ENCODE data around the gene USP20. TPM values are rescaled to one million over a fixed set of nuclear protein-coding genes. Genes with fewer than 3 reads are reported as not detected.

USP20 gene
- total and polyA plus RNA-seq, 4 donors: 8.2 to 19.8 (median 10.3) TPM

DNA sequence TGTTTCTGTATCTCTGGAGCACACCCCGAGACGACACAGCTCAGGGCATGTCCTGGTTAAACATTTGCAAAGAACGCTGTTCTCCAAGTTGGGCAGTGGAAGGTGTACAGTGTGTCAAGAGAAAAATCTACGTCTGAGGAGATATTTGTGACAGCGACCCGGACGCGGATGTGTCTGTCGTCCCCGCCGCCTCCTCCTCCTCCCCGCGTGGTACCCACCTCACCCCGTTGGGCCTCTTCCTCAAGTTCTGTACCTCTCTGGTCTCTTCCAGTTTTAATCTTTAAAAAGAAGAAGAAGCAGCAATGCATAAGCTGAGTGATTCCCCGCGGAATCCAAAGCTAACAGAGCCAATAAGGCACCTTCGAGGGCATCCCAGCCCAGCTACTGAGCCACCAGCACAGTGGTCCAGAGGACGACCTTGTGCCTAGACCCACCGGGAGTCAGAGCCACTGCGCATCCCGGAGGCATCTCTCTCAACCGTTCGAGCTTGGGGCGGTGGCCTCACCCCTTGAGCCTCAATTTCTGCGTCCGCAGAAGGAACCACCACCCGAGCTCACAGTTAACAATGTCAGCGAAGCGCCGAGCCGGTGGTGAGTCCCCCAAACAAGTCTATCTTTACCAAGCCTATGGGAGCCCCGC lies 650 bp upstream of the USP20 start:
- DNase-seq (ENCODE audit: low spot score): peak; percentile 54
- Histone ChIP-seq H3K4me1 (ENCODE audit: control insufficient read depth in 4 of 4, insufficient read depth in 4 of 4, low read length in 3 of 4) (peaks cover 0 to 24% (median 19%) of the 10 kb centered on the region in 4 donors), H3K9ac (ENCODE audit: low read depth in 1 of 2, low read length in 2 of 2) (peak overlapping the region; percentile 33 to 48), H3K9me3 (ENCODE audit: control insufficient read depth in 4 of 4, low read length in 3 of 4) (no peaks in the 10 kb centered on the region), H3K36me3 (ENCODE audit: control insufficient read depth in 4 of 4, insufficient read depth in 3 of 4, low read depth in 1 of 4, low read length in 3 of 4) (peaks cover 9 to 29% (median 26%) of the 10 kb centered on the region in 4 donors), H3K27me3 (ENCODE audit: control insufficient read depth in 4 of 4, insufficient read depth in 4 of 4, low read length in 3 of 4) (no peaks in the 10 kb centered on the region), H3K27ac (ENCODE audit: low read depth in 1 of 2, low read length in 2 of 2) (peak overlapping the region; percentile 49 to 55), H3K4me3 (ENCODE audit: low read depth in 1 of 3, low read length in 3 of 3) (peak overlapping the region; percentile 86 to 99 (median 94))
- WGBS: 1% methylated on average over 32 of the region's 32 CpGs
- TF ChIP-seq HNF4A (conservative IDR thresholded peaks at IDR 0.05): no peak
- TF ChIP-seq, protein P1, sequence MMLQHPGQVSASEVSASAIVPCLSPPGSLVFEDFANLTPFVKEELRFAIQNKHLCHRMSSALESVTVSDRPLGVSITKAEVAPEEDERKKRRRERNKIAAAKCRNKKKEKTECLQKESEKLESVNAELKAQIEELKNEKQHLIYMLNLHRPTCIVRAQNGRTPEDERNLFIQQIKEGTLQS (IDR thresholded peaks at IDR 0.05): no peak
- TF ChIP-seq HNF4G (IDR thresholded peaks at IDR 0.05): no peak
- TF ChIP-seq, protein P2, sequence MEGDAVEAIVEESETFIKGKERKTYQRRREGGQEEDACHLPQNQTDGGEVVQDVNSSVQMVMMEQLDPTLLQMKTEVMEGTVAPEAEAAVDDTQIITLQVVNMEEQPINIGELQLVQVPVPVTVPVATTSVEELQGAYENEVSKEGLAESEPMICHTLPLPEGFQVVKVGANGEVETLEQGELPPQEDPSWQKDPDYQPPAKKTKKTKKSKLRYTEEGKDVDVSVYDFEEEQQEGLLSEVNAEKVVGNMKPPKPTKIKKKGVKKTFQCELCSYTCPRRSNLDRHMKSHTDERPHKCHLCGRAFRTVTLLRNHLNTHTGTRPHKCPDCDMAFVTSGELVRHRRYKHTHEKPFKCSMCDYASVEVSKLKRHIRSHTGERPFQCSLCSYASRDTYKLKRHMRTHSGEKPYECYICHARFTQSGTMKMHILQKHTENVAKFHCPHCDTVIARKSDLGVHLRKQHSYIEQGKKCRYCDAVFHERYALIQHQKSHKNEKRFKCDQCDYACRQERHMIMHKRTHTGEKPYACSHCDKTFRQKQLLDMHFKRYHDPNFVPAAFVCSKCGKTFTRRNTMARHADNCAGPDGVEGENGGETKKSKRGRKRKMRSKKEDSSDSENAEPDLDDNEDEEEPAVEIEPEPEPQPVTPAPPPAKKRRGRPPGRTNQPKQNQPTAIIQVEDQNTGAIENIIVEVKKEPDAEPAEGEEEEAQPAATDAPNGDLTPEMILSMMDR (IDR thresholded peaks at IDR 0.05; ENCODE audit: low read depth, low read length, missing input control): no peak
- TF ChIP-seq RXRA (IDR thresholded peaks at IDR 0.05): no peak
- TF ChIP-seq RAD21 (IDR thresholded peaks at IDR 0.05): no peak
- no peak for TF ChIP-seq REST (IDR thresholded peaks at IDR 0.05)
- TF ChIP-seq FOXA2 (IDR thresholded peaks at IDR 0.05): no peak
- no peak for TF ChIP-seq FOXA1 (IDR thresholded peaks at IDR 0.05)
- TF ChIP-seq NR2F2 (IDR thresholded peaks at IDR 0.05): no peak
- TF ChIP-seq JUND (IDR thresholded peaks at IDR 0.05): no peak
- TF ChIP-seq EGR1 (IDR thresholded peaks at IDR 0.05; ENCODE audit: low read depth in 2 of 2): no peak
- no peak for TF ChIP-seq YY1 (IDR thresholded peaks at IDR 0.05)
- TF ChIP-seq ZBTB33 (IDR thresholded peaks at IDR 0.05): no peak
- TF ChIP-seq TAF1 (conservative IDR thresholded peaks at IDR 0.05): no peak
- TF ChIP-seq MAX (IDR thresholded peaks at IDR 0.05): no peak
- TF ChIP-seq GABPA (IDR thresholded peaks at IDR 0.05 in 1 of 2, conservative IDR thresholded peaks at IDR 0.05 in 1 of 2): no peak
- no peak for TF ChIP-seq SP1 (IDR thresholded peaks at IDR 0.05)
